HL-60 (cell line): ENCODE data around the gene OTOP3.

Source experiments
- DNase-seq, 2 experiments: peaks; one replicate each; pipeline ENCODE4 v3.0.0-alpha.2; 2010 to 2020; ENCODE audit warnings: low read depth in 1 of 2, low spot score in 1 of 2
- H3K27ac ChIP-seq: fragments of 250-450 bp; sonication (Bioruptor Pico); replicated peaks from 2 replicates; pipeline ENCODE4 v1.5.1; 2020; ENCODE audit warnings: mild to moderate bottlenecking, moderate library complexity
- H3K27me3 ChIP-seq: fragments of 250-450 bp; sonication (Bioruptor Pico); 2 replicates; pipeline ENCODE4 v1.5.1; 2021; ENCODE audit warnings: mild to moderate bottlenecking, moderate library complexity; ENCODE audit not compliant: insufficient read depth, poor library complexity, severe bottlenecking
- H3K4me3 ChIP-seq: replicated peaks from 2 replicates; pipeline ENCODE4 v1.5.1; 2011; ENCODE audit warnings: mild to moderate bottlenecking, control low read depth, low read length; ENCODE audit not compliant: insufficient read depth
- GABPA ChIP-seq: IDR thresholded peaks from 2 replicates; pipeline ENCODE4 v1.6.1; 2012; ENCODE audit warnings: low read depth
- POLR2AphosphoS5 ChIP-seq: IDR thresholded peaks from 2 replicates; pipeline ENCODE4 v1.6.1; 2012; ENCODE audit warnings: low read depth
- SPI1 ChIP-seq: IDR thresholded peaks from 2 replicates; pipeline ENCODE4 v1.6.1; 2012; ENCODE audit warnings: low read depth, mild to moderate bottlenecking, borderline replicate concordance
- TF ChIP-seq, protein P1 (sequence below): IDR thresholded peaks from one replicate; pipeline ENCODE4 v1.5.1; 2011; ENCODE audit warnings: low read length, control low read depth, inconsistent platforms; ENCODE audit not compliant: insufficient read depth
- TF ChIP-seq, protein P2 (sequence below): IDR thresholded peaks from 2 replicates; pipeline ENCODE4 v1.6.1; 2012; ENCODE audit warnings: low read depth; ENCODE audit not compliant: insufficient replicate concordance

The OTOP3 gene

GRCh38 chr17:74892013-74892841, 43.5 kb upstream of the OTOP3 start:
- DNase-seq: no peak
- no peak overlapping the region for H3K4me3 ChIP-seq
- peaks cover 29% of the 10 kb centered on the region for H3K27me3 ChIP-seq
- TF ChIP-seq POLR2AphosphoS5 (no peak), GABPA (no peak), SPI1 (no peak)
- TF ChIP-seq, protein P1, sequence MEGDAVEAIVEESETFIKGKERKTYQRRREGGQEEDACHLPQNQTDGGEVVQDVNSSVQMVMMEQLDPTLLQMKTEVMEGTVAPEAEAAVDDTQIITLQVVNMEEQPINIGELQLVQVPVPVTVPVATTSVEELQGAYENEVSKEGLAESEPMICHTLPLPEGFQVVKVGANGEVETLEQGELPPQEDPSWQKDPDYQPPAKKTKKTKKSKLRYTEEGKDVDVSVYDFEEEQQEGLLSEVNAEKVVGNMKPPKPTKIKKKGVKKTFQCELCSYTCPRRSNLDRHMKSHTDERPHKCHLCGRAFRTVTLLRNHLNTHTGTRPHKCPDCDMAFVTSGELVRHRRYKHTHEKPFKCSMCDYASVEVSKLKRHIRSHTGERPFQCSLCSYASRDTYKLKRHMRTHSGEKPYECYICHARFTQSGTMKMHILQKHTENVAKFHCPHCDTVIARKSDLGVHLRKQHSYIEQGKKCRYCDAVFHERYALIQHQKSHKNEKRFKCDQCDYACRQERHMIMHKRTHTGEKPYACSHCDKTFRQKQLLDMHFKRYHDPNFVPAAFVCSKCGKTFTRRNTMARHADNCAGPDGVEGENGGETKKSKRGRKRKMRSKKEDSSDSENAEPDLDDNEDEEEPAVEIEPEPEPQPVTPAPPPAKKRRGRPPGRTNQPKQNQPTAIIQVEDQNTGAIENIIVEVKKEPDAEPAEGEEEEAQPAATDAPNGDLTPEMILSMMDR: no peak
- TF ChIP-seq, protein P2, sequence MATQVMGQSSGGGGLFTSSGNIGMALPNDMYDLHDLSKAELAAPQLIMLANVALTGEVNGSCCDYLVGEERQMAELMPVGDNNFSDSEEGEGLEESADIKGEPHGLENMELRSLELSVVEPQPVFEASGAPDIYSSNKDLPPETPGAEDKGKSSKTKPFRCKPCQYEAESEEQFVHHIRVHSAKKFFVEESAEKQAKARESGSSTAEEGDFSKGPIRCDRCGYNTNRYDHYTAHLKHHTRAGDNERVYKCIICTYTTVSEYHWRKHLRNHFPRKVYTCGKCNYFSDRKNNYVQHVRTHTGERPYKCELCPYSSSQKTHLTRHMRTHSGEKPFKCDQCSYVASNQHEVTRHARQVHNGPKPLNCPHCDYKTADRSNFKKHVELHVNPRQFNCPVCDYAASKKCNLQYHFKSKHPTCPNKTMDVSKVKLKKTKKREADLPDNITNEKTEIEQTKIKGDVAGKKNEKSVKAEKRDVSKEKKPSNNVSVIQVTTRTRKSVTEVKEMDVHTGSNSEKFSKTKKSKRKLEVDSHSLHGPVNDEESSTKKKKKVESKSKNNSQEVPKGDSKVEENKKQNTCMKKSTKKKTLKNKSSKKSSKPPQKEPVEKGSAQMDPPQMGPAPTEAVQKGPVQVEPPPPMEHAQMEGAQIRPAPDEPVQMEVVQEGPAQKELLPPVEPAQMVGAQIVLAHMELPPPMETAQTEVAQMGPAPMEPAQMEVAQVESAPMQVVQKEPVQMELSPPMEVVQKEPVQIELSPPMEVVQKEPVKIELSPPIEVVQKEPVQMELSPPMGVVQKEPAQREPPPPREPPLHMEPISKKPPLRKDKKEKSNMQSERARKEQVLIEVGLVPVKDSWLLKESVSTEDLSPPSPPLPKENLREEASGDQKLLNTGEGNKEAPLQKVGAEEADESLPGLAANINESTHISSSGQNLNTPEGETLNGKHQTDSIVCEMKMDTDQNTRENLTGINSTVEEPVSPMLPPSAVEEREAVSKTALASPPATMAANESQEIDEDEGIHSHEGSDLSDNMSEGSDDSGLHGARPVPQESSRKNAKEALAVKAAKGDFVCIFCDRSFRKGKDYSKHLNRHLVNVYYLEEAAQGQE: no peak
- no peak overlapping the region for H3K27ac ChIP-seq

- TF ChIP-seq GABPA (no peak), POLR2AphosphoS5 (no peak), SPI1 (no peak)
- TF ChIP-seq, protein P2: no peak
- TF ChIP-seq, protein P1: no peak
- no peak for DNase-seq
- peaks cover 35% of the 10 kb centered on the region for H3K27me3 ChIP-seq
These were observed 42.5 kb upstream of the OTOP3 start, which contains the start of gene FADS6 for GRCh38 chr17:74892974-74893911. TSS of gene FADS6 (minus strand) at chr17:74893633. CDS start at chr17:74893595, 38 bp downstream.

GRCh38 chr17:74893936-74894671, 41.6 kb upstream of the OTOP3 start:
- no peak overlapping the region for H3K27ac ChIP-seq
- TF ChIP-seq SPI1 (no peak), POLR2AphosphoS5 (no peak), GABPA (no peak)
- TF ChIP-seq, protein P2: no peak
- TF ChIP-seq, protein P1: no peak
- no peak overlapping the region for H3K4me3 ChIP-seq
- H3K27me3 ChIP-seq: peaks cover 35% of the 10 kb centered on the region
- no peak for DNase-seq

More at GRCh38 chr17:74892974-74893911, 42.5 kb upstream of the OTOP3 start, which contains the start of gene FADS6:
- H3K4me3 ChIP-seq: no peak within 1 kb of the TSS
- no peak within 1 kb of the TSS for H3K27ac ChIP-seq
